ENCODE data around the gene SLC14A1. TPM values are rescaled to one million over a fixed set of nuclear protein-coding genes. Genes with fewer than 3 reads are reported as not detected.

SLC14A1 gene
- total and polyA plus RNA-seq, 9 donors, result 0.75 to 2.2 (median 1.4) TPM

GRCh38 chr18:45774065-45774521 is 50.1 kb downstream of the SLC14A1 start:
- Histone ChIP-seq H3K9me3 (replicated peaks; ENCODE audit: control insufficient read depth, low read depth, low read length) (no peaks in the 10 kb centered on the region), H3K4me1 (ENCODE audit: control insufficient read depth, insufficient read depth, low read length) (peaks cover 4% of the 10 kb centered on the region), H3K27me3 (ENCODE audit: control insufficient read depth, insufficient read depth, low read length) (peaks cover 7% of the 10 kb centered on the region), H3K27ac (ENCODE audit: low read length) (no peak overlapping the region), H3K4me3 (ENCODE audit: low read length) (no peak overlapping the region), H3K36me3 (ENCODE audit: control insufficient read depth, insufficient read depth, low read length) (no peaks in the 10 kb centered on the region)
- DNase-seq, result no peak

DNA sequence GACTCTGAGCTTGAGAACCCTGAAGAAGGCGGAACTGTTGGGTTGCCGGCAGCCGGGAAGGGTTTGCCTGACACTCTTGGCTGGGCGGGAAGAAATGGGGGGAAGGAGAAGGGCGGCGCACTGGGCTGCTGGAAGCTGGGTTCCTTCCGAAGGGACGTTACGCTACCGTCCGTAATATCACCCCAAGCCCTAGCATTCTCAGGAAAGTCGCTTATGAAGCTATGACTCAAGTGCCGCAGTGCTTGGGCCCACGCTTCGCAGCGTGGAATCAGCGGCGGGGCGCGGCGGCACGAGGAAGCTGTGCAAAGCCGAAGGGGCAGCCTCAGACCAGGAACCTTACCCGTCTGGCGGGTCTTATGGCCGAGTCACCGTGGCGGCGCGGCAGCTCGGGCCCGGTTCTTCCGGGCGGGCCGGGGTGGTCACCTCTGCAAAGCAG is 51.3 kb downstream of the SLC14A1 start:
- H3K4me3 ChIP-seq (ENCODE audit: low read length), result peak overlapping the region; percentile 70
- peaks cover 4% of the 10 kb centered on the region for H3K4me1 ChIP-seq (ENCODE audit: control insufficient read depth, insufficient read depth, low read length)
- peak; percentile 89 for DNase-seq
- H3K27ac ChIP-seq (ENCODE audit: low read length), result peak overlapping the region; percentile 70
- no peaks in the 10 kb centered on the region for H3K36me3 ChIP-seq (ENCODE audit: control insufficient read depth, insufficient read depth, low read length)
- H3K9me3 ChIP-seq (replicated peaks; ENCODE audit: control insufficient read depth, low read depth, low read length), result no peaks in the 10 kb centered on the region
- 0% methylated on average over 35 of the region's 35 CpGs for WGBS (ENCODE audit: insufficient coverage)
- H3K27me3 ChIP-seq (ENCODE audit: control insufficient read depth, insufficient read depth, low read length), result peaks cover 5% of the 10 kb centered on the region

DNA sequence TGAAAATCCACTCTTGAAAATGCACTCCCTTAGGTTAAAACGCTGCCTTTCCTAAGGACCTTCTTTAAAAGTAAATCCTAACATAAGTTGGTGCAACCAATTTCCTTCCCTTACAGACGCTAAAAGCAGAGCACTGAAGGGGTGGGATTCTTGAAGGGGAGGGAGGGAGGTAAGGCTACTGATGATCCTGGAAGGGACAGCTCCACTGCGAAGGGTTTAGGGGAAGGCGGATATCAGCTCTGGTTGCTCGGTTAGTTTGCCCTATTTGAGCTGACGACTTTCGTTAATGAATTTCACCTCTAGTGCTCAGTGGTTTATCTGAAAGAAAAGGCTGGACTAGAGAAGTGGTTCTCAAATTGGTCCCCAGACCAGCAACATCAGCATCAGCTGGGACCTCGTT is 51.8 kb downstream of the SLC14A1 start:
- Histone ChIP-seq H3K27ac (ENCODE audit: low read length) (peak overlapping the region; percentile 70), H3K4me1 (ENCODE audit: control insufficient read depth, insufficient read depth, low read length) (peaks cover 4% of the 10 kb centered on the region), H3K9me3 (replicated peaks; ENCODE audit: control insufficient read depth, low read depth, low read length) (no peaks in the 10 kb centered on the region), H3K27me3 (ENCODE audit: control insufficient read depth, insufficient read depth, low read length) (peaks cover 5% of the 10 kb centered on the region), H3K4me3 (ENCODE audit: low read length) (peak overlapping the region; percentile 70), H3K36me3 (ENCODE audit: control insufficient read depth, insufficient read depth, low read length) (no peaks in the 10 kb centered on the region)
- WGBS (ENCODE audit: insufficient coverage), result 51% methylated on average over 5 of the region's 8 CpGs
- DNase-seq, result peak; percentile 20

DNA sequence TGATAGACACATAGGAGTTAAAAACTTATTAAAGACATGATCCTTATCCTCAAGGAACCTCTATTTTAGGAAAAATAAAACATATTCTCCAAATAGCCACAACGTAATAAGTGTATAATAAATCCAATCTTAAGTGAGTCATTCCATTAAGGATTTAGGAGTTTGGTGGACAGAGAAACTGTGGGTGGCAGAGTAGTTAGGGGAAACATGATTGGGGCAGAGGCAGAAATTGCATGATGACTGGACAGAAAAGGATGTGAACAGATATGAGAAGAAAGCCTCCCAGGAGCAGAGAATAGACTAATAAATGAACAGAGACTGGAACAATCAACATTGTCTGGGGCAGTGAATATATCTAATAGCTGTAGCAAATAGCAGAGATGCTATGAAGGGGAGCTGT is 53.4 kb downstream of the SLC14A1 start:
- H3K27me3 ChIP-seq (ENCODE audit: control insufficient read depth, insufficient read depth, low read length), result peaks cover 5% of the 10 kb centered on the region
- DNase-seq, result no peak
- no peak overlapping the region for H3K27ac ChIP-seq (ENCODE audit: low read length)
- no peaks in the 10 kb centered on the region for H3K36me3 ChIP-seq (ENCODE audit: control insufficient read depth, insufficient read depth, low read length)
- no peak overlapping the region for H3K4me3 ChIP-seq (ENCODE audit: low read length)
- H3K4me1 ChIP-seq (ENCODE audit: control insufficient read depth, insufficient read depth, low read length), result peaks cover 4% of the 10 kb centered on the region
- no peaks in the 10 kb centered on the region for H3K9me3 ChIP-seq (replicated peaks; ENCODE audit: control insufficient read depth, low read depth, low read length)
- no CpG with 5 or more reads among the region's 1 CpG for WGBS (ENCODE audit: insufficient coverage)

GRCh38 chr18:45780568-45780967 is 56.6 kb downstream of the SLC14A1 start:
- Histone ChIP-seq H3K27me3 (ENCODE audit: control insufficient read depth, insufficient read depth, low read length) (no peaks in the 10 kb centered on the region), H3K4me1 (ENCODE audit: control insufficient read depth, insufficient read depth, low read length) (peaks cover 4% of the 10 kb centered on the region), H3K27ac (ENCODE audit: low read length) (no peak overlapping the region), H3K36me3 (ENCODE audit: control insufficient read depth, insufficient read depth, low read length) (no peaks in the 10 kb centered on the region), H3K9me3 (replicated peaks; ENCODE audit: control insufficient read depth, low read depth, low read length) (no peaks in the 10 kb centered on the region), H3K4me3 (ENCODE audit: low read length) (no peak overlapping the region)
- no CpG with 5 or more reads among the region's 2 CpGs for WGBS (ENCODE audit: insufficient coverage)
- DNase-seq, result peak; percentile 19

- H3K27ac ChIP-seq (ENCODE audit: low read length), result no peak overlapping the region
- no peak overlapping the region for H3K4me3 ChIP-seq (ENCODE audit: low read length)
- H3K36me3 ChIP-seq (ENCODE audit: control insufficient read depth, insufficient read depth, low read length), result no peaks in the 10 kb centered on the region
- H3K4me1 ChIP-seq (ENCODE audit: control insufficient read depth, insufficient read depth, low read length), result no peaks in the 10 kb centered on the region
- no peaks in the 10 kb centered on the region for H3K27me3 ChIP-seq (ENCODE audit: control insufficient read depth, insufficient read depth, low read length)
- WGBS (ENCODE audit: insufficient coverage), result no CpG with 5 or more reads among the region's 1 CpG
- no peak for DNase-seq
- H3K9me3 ChIP-seq (replicated peaks; ENCODE audit: control insufficient read depth, low read depth, low read length), result no peaks in the 10 kb centered on the region
These were observed 58.7 kb downstream of the SLC14A1 start for GRCh38 chr18:45782662-45783061.

DNA sequence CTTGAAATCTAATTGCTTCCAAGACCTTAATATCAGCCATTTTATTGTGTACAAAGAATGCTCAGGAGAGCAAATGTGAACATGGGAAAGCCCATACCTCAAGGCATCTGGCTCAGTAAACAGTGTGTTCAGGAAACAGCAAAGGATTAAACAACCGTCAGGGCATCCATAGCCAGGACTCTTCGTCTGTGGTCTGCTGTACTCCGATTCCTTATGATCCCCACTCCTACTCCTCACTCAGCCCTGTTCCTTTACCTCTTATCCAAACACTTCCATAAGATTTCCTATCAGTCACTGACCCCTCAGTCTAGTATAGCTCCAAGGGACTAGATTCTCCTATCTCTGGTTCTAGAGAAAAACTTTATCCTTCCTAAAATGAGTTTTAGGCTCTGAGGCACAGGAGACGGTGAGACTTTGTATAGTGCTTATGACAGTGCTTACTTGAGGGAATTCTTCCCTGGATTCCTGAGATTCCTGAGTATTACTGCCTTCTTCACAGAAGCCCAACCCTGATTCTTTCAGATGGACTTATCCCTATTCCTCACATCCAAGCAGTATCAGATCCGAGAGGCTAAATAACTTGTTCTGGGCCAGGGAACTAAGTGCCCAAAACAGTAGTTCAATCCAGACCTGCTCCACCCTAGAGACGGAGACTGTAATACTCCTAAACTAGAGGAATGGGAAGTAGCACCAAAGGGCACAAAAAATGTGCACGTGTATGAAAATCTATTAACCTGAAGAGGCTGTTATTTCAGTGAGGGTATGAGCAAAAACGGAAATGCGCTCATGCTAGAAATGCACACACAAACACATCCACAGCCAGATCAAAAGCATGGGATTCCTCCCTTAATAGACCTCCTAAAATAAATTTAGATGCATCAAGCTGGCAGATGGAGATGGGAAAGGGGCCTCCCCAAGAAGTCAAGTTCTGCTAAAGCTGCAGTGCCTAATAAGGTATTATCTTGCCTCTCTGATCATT is 59.4 kb downstream of the SLC14A1 start:
- no peak for DNase-seq

GRCh38 chr18:45785134-45785533 is 61.2 kb downstream of the SLC14A1 start:
- no peaks in the 10 kb centered on the region for H3K4me1 ChIP-seq (ENCODE audit: control insufficient read depth, insufficient read depth, low read length)
- no peaks in the 10 kb centered on the region for H3K9me3 ChIP-seq (replicated peaks; ENCODE audit: control insufficient read depth, low read depth, low read length)
- no peak overlapping the region for H3K27ac ChIP-seq (ENCODE audit: low read length)
- no peak overlapping the region for H3K4me3 ChIP-seq (ENCODE audit: low read length)
- no peaks in the 10 kb centered on the region for H3K27me3 ChIP-seq (ENCODE audit: control insufficient read depth, insufficient read depth, low read length)
- peak; percentile 22 for DNase-seq
- WGBS (ENCODE audit: insufficient coverage), result 40% methylated on average over 1 of the region's 4 CpGs
- no peaks in the 10 kb centered on the region for H3K36me3 ChIP-seq (ENCODE audit: control insufficient read depth, insufficient read depth, low read length)

More for the DNA sequence above, 59.4 kb downstream of the SLC14A1 start:
- H3K27ac ChIP-seq (ENCODE audit: low read length), result no peak overlapping the region
- H3K9me3 ChIP-seq (replicated peaks; ENCODE audit: control insufficient read depth, low read depth, low read length), result no peaks in the 10 kb centered on the region
- no peaks in the 10 kb centered on the region for H3K36me3 ChIP-seq (ENCODE audit: control insufficient read depth, insufficient read depth, low read length)
- WGBS (ENCODE audit: insufficient coverage), result 17% methylated on average over 3 of the region's 9 CpGs
- H3K4me1 ChIP-seq (ENCODE audit: control insufficient read depth, insufficient read depth, low read length), result no peaks in the 10 kb centered on the region
- H3K4me3 ChIP-seq (ENCODE audit: low read length), result no peak overlapping the region
- H3K27me3 ChIP-seq (ENCODE audit: control insufficient read depth, insufficient read depth, low read length), result no peaks in the 10 kb centered on the region

DNA sequence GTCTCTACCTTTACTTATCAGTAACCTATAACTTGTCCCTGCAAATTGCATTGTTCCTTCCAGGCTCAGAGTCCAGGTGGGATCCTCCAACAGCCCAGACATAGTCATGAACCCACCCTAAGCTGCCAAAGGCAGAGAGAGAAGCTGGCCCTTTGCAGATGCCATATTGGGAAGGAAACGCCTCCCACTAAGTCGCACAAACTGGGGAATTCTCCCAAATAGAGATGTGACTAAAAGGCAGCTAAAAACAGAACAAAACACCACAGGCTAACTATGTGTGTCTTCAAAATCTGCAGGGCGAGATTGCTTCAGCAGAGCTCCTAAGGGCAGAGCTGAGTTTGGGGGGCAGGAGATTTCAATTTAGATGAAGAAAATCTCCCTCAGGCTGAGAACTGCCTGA is 63.0 kb downstream of the SLC14A1 start:
- Histone ChIP-seq H3K36me3 (ENCODE audit: control insufficient read depth, insufficient read depth, low read length) (no peaks in the 10 kb centered on the region), H3K27me3 (ENCODE audit: control insufficient read depth, insufficient read depth, low read length) (no peaks in the 10 kb centered on the region), H3K9me3 (replicated peaks; ENCODE audit: control insufficient read depth, low read depth, low read length) (no peaks in the 10 kb centered on the region), H3K4me1 (ENCODE audit: control insufficient read depth, insufficient read depth, low read length) (no peaks in the 10 kb centered on the region), H3K27ac (ENCODE audit: low read length) (no peak overlapping the region), H3K4me3 (ENCODE audit: low read length) (no peak overlapping the region)
- no peak for DNase-seq
- no CpG with 5 or more reads among the region's 3 CpGs for WGBS (ENCODE audit: insufficient coverage)

- no CpG with 5 or more reads among the region's 1 CpG for WGBS (ENCODE audit: insufficient coverage)
- Histone ChIP-seq H3K36me3 (ENCODE audit: control insufficient read depth, insufficient read depth, low read length) (no peaks in the 10 kb centered on the region), H3K4me3 (ENCODE audit: low read length) (no peak overlapping the region), H3K9me3 (replicated peaks; ENCODE audit: control insufficient read depth, low read depth, low read length) (no peaks in the 10 kb centered on the region), H3K4me1 (ENCODE audit: control insufficient read depth, insufficient read depth, low read length) (no peaks in the 10 kb centered on the region), H3K27ac (ENCODE audit: low read length) (no peak overlapping the region), H3K27me3 (ENCODE audit: control insufficient read depth, insufficient read depth, low read length) (no peaks in the 10 kb centered on the region)
- DNase-seq, result no peak
These were observed 63.4 kb downstream of the SLC14A1 start for GRCh38 chr18:45787346-45787745.
